HEK293 (cell line): ENCODE measurements around the gene WDR64.

Experiments
- CTCF ChIA-PET: fragments of 350-600 bp; formaldehyde crosslinking; extraction: SDS; loops from one replicate; lab custom pipeline; 2021; ENCODE audit warnings: antibody characterized with exemption; lab: Yijun Ruan, JAX
- POLR2A ChIA-PET: fragments of 300-600 bp; formaldehyde crosslinking; extraction: SDS; loops from one replicate; lab custom pipeline; 2020; ENCODE audit warnings: antibody characterized with exemption, inconsistent platforms; lab: Yijun Ruan, JAX
- H3K27ac ChIP-seq: fragments of 200-500 bp; sonication (Bioruptor generic); 2 replicates; pipeline ENCODE4 v1.5.1; 2014; ENCODE audit warnings: low read depth, low read length, control low read depth, inconsistent platforms; ENCODE audit errors: extremely low read depth
- H3K36me3 ChIP-seq, 2 experiments: fragments of 200-500 bp in 1 of 2; sonication (Bioruptor generic) in 1 of 2; 1 replicate in 1 of 2; 2 replicates in 1 of 2; pipeline ENCODE4 v1.5.1; 2014 to 2017; ENCODE audit warnings: inconsistent platforms in 2 of 2, low read length in 2 of 2; ENCODE audit not compliant: control insufficient read depth in 2 of 2, insufficient read depth in 1 of 2
- H3K4me1 ChIP-seq: fragments of 200-500 bp; sonication (Bioruptor generic); 2 replicates; pipeline ENCODE4 v1.5.1; 2014; ENCODE audit warnings: mild to moderate bottlenecking, low read length, inconsistent platforms; ENCODE audit not compliant: control insufficient read depth, insufficient read depth
- H3K4me3 ChIP-seq: 2 replicates; pipeline ENCODE4 v1.5.1; 2011; ENCODE audit warnings: low read depth, mild to moderate bottlenecking, control low read depth, low read length, moderate library complexity
- H3K9me3 ChIP-seq: fragments of 200-500 bp; sonication (Bioruptor generic); 2 replicates; pipeline ENCODE4 v1.5.1; 2014; ENCODE audit warnings: low read depth, low read length, inconsistent platforms; ENCODE audit not compliant: control insufficient read depth, insufficient read depth
- GLI4 ChIP-seq: fragments of 450-650 bp; formaldehyde crosslinking; IDR thresholded peaks from 2 replicates; pipeline ENCODE4 v1.5.1; 2016; ENCODE audit warnings: missing biosample characterization, missing genetic modification characterization
- MZF1 ChIP-seq: fragments of 450-650 bp; formaldehyde crosslinking; IDR thresholded peaks from 2 replicates; pipeline ENCODE4 v1.5.1; 2017; ENCODE audit warnings: missing biosample characterization, missing genetic modification characterization, borderline replicate concordance
- PRDM10 ChIP-seq: fragments of 450-650 bp; formaldehyde crosslinking; IDR thresholded peaks from 2 replicates; pipeline ENCODE4 v1.5.1; 2016; ENCODE audit warnings: missing biosample characterization, missing genetic modification characterization
- SP3 ChIP-seq: fragments of 450-650 bp; formaldehyde crosslinking; IDR thresholded peaks from 2 replicates; pipeline ENCODE4 v1.5.1; 2016; ENCODE audit warnings: missing biosample characterization, missing genetic modification characterization
- SP7 ChIP-seq: fragments of 450-650 bp; formaldehyde crosslinking; IDR thresholded peaks from 2 replicates; pipeline ENCODE4 v1.5.1; 2016; ENCODE audit warnings: missing biosample characterization, missing genetic modification characterization
- TCF7L2 ChIP-seq: IDR thresholded peaks from 2 replicates; pipeline ENCODE4 v1.6.1; 2011; ENCODE audit warnings: low read depth, mild to moderate bottlenecking, inconsistent platforms, low read length, moderate library complexity, borderline replicate concordance
- ZBTB11 ChIP-seq: fragments of 450-650 bp; formaldehyde crosslinking; conservative IDR thresholded peaks from 2 replicates; pipeline ENCODE4 v1.5.1; 2016; ENCODE audit warnings: low read depth, missing biosample characterization, missing genetic modification characterization
- ZNF132 ChIP-seq: fragments of 450-650 bp; formaldehyde crosslinking; IDR thresholded peaks from 2 replicates; pipeline ENCODE4 v1.5.1; 2017; ENCODE audit warnings: missing biosample characterization, missing genetic modification characterization, borderline replicate concordance
- ZNF175 ChIP-seq: fragments of 450-650 bp; formaldehyde crosslinking; IDR thresholded peaks from 2 replicates; pipeline ENCODE4 v1.5.1; 2016; ENCODE audit warnings: missing biosample characterization, missing genetic modification characterization
- ZNF398 ChIP-seq: fragments of 450-650 bp; formaldehyde crosslinking; IDR thresholded peaks from 2 replicates; pipeline ENCODE4 v1.5.1; 2017; ENCODE audit warnings: missing biosample characterization, missing genetic modification characterization
- ZNF488 ChIP-seq: fragments of 450-650 bp; formaldehyde crosslinking; IDR thresholded peaks from 2 replicates; pipeline ENCODE4 v1.5.1; 2016; ENCODE audit warnings: missing biosample characterization, missing genetic modification characterization
- ZNF623 ChIP-seq: fragments of 450-650 bp; formaldehyde crosslinking; IDR thresholded peaks from 2 replicates; pipeline ENCODE4 v1.5.1; 2016; ENCODE audit warnings: missing biosample characterization, missing genetic modification characterization
- ZNF629 ChIP-seq: fragments of 450-650 bp; formaldehyde crosslinking; IDR thresholded peaks from 2 replicates; pipeline ENCODE4 v1.5.1; 2017; ENCODE audit warnings: missing biosample characterization, missing genetic modification characterization
- ZNF670 ChIP-seq: fragments of 450-650 bp; formaldehyde crosslinking; IDR thresholded peaks from 2 replicates; pipeline ENCODE4 v1.5.1; 2016; ENCODE audit warnings: missing biosample characterization, missing genetic modification characterization, low read depth

Gene WDR64

GRCh38 chr1:241645199-241645598, 6.9 kb upstream of the WDR64 start:
- CTCF ChIA-PET = interaction anchor here (0.6 kb wide), 1 partner anchor 82 kb away, joined by 3 read pairs; no protein-coding TSS in a partner anchor
- POLR2A ChIA-PET = no interaction called here

More at GRCh38 chr1:241645199-241645598, 6.9 kb upstream of the WDR64 start:
- Histone ChIP-seq H3K9me3 (no peaks in the 10 kb centered on the region; the same call in 1 of the 2 replicates), H3K4me3 (no peak overlapping the region), H3K36me3 (no peaks in the 10 kb centered on the region), H3K27ac (no peak overlapping the region), H3K4me1 (no peaks in the 10 kb centered on the region)
- no peak for TF ChIP-seq ZNF398 (tag by site-specific recombination)
- no peak for TF ChIP-seq ZNF488 (tag by site-specific recombination)
- no peak for TF ChIP-seq ZNF175 (tag by site-specific recombination)
- TF ChIP-seq ZNF670 (tag by site-specific recombination) = no peak
- no peak for TF ChIP-seq PRDM10
- TF ChIP-seq ZBTB11 (tag by site-specific recombination) = no peak
- TF ChIP-seq MZF1 = no peak
- TF ChIP-seq GLI4 (tag by site-specific recombination) = no peak
- TF ChIP-seq SP3 (tag by site-specific recombination) = no peak
- no peak for TF ChIP-seq SP7 (tag by site-specific recombination)
- no peak for TF ChIP-seq ZNF132
- TF ChIP-seq ZNF623 (tag by site-specific recombination) = no peak
- TF ChIP-seq TCF7L2 = no peak
- TF ChIP-seq ZNF629 (tag by site-specific recombination) = no peak
